NCI-H460 (cell line): Measurements from ENCODE around the gene CPEB1. TPM values are rescaled to one million over a fixed set of nuclear protein-coding genes. Genes with fewer than 3 reads are reported as not detected.
"Not testable (repeated sequence)": the region's sequence is repeated elsewhere in the genome, so short reads cannot be mapped to it uniquely, and the experiment has no call there.

Experiments
- DNase-seq: peaks from one replicate; pipeline ENCODE4 v3.0.0-alpha.2; 2016; ENCODE audit warnings: low read depth; ENCODE audit errors: extremely low read depth
- total RNA-seq: library from RNA; depleted of rRNA; stranded (reverse); fragments of >200 nt; shearing (Covaris generic); gene quantifications from 2 replicates; pipeline ENCODE4 v1.2.3, GENCODE V29; 2014; rRNA removed

Gene CPEB1
- total RNA-seq, 1 experiment from 2014 or later: 2.2 TPM

DNA sequence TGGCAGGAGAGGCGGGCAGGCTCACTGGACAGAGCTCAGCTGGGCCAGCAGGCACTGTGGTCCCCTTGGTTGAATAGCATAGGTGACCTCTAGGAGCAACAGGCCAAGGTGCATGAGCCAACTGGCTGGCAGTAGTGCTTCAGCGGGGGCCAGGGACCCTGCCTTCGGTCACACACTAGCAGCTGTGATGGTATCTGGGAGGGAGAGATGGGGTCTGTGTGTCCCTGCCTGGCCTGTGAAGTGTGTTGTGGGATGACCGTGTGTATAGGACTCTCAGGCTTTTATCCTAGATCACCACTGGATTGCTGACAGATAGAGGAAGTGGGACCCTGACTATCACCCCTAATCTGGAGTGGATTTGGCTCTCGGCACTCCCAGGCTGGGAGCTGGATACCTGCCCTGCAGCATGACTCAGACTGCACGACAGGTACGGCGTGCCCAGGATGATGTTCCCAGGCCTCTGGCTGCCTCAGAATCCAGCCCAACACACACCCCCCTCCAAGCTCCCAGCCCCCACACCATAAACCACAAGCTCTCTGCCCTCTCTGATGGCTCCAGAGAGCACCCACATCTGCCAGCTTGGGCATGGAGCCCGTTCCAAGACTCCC lies 114.7 kb downstream of the CPEB1 start:
- DNase-seq: no peak

DNA sequence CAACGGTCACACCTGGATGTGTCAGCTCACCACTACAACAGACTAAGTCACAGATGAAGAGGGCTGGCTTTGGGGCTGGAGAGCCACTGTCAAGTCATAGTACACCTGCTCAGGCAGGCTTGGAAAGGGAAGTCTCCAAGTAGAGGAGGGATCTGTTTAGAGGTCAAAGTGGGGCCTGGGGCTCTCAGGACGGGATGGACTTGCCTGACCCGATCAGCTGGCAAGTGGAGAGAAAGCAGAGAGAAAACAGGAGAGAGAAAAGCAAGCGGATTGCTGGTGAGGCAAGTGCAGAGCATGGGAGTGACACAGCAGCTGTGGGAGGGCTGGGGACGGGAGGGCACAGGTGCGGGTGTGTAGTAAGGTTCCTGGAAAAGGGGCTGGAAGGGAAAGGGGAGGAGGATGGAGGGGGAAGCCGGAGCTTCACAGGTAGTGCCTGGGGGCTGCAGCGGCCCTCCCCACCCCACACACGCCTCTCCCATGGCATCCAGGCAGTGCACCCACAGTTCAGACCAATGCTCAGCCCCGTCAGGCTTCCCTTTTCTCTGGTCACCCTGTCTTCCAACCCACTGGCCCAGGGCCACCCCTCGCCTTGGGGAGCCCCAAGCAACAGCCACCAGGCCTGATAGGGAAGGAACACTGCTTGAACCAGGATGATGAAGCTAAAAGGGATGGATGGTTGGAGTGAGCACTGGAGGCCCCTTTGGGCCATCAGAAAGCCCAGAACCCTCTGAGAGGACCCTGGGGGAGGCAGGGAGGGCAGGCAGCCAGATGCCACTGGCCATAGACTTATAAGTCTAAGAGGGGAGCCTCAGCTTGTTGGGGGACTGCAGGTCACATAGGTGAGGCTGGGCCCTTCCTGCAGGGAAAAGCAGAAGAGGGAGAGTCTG lies 115.4 kb downstream of the CPEB1 start:
- no peak for DNase-seq

- DNase-seq: peak; percentile 58
Measured at GRCh38 chr15:82530606-82531379, 116.4 kb downstream of the CPEB1 start.

DNA sequence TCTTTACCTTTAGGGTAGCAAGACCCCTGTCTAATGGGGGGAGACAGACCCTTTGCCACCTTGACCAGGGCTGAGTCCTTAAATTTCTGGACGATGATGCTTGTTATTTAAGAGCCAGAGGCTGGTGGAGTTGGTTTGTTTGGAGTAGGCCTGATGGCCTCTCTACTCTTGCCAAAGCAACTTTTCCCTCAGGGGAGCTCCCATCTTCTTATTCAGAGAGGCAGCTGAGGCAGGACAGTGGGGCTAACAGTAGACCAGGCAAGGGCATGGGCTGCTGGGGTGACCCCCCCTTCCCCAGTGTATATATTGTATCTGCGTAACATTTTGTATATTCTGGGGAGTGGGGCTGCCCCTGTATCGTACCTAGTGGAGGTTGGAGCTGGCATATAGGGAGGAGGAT lies 117.2 kb downstream of the CPEB1 start:
- DNase-seq: no peak

GRCh38 chr15:82513587-82513986 lies 133.6 kb downstream of the CPEB1 start:
- not testable (repeated sequence) for DNase-seq

- DNase-seq: not testable (repeated sequence)
Measured at GRCh38 chr15:82507693-82508092, 139.5 kb downstream of the CPEB1 start.

- DNase-seq: not testable (repeated sequence)
Measured at GRCh38 chr15:82507087-82507486, 140.1 kb downstream of the CPEB1 start.

DNA sequence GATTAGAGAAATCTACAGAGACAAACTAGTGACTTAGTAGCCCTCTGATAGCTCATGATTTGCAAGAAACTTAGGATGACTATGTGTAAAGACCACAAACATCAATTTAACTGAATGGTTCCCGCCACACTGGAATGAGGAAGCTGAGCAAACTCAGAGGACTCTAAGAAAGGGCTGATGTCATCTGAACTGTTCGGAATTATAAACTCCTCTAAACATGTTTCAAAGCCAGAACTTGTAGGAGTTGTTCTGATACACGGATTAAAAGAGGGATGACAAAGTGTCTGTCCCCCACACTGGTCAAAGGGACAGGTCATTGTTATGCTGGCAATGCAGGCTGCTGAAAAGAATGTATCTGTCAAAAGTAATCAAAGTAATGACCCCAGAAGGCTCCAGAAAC lies 141.3 kb downstream of the CPEB1 start:
- not testable (repeated sequence) for DNase-seq

- not testable (repeated sequence) for DNase-seq
Measured at GRCh38 chr15:82504074-82504473, 143.1 kb downstream of the CPEB1 start.

DNA sequence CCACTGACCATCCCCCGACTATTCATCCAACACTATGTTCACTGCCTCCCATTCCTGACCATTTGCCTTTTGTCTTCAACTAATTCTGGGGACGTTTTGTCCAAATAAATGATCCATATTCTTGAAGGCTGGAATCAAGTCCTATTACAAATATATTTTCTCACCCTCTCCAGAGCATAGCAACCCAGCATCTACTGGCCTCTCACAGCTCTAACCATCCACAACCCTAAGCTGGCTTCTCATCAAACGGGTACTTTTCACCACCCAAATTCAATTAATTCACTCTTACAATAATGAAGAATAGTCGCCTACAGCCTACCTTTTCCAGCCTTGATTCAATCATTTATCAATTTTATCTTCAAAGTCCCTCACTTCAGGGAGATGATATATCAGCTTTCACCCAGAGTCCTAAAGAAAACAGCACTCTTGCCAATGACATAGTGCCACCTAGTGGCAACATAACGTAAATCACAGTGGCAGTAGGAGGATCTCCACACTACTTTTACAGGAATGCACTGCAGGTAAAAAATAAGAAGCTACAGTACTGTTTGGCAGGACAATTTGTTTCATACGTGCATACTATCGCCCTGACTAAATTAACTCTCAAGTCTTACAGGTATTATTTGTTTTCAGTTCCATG lies 144.3 kb downstream of the CPEB1 start:
- not testable (repeated sequence) for DNase-seq

GRCh38 chr15:82500772-82501171 lies 146.4 kb downstream of the CPEB1 start:
- not testable (repeated sequence) for DNase-seq

DNA sequence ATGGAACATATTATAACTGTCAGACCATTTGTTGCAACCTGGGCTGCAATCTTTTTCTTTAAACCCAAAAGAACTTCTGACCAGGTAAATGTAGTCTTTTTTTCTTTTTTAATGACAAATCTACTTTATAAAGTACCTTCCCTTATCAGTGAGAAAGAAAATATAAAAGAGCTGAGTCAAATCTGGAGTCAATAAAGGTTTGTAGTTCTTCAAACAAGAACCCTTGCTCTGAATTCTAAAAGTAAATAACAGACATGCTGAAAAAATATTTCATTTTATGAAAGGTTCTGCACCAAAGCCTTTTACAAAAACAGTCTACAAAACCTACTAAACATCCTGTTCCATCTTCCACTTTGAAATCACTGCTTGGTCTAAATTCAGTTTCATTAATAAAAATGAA lies 149.2 kb downstream of the CPEB1 start:
- DNase-seq: not testable (repeated sequence)

Other genes with a start within 250 kb of the CPEB1 start
- gene GOLGA6L9, start 217.5 kb downstream of the CPEB1 start, total RNA-seq: 3.8 and 5.4 TPM in 2 replicates
- gene RPS17, start 106.9 kb downstream of the CPEB1 start, total RNA-seq: 5,598 and 6,143 TPM in 2 replicates
- 0.89 and 1.1 TPM in 2 replicates for gene AP3B2, start 62.5 kb upstream of the CPEB1 start, total RNA-seq
- not detected in 2 replicates for gene FSD2, start 158.7 kb upstream of the CPEB1 start, total RNA-seq
- 4.0 and 4.4 TPM in 2 replicates for gene WHAMM, start 162.3 kb upstream of the CPEB1 start, total RNA-seq